HEK293 (cell line): ENCODE results near the gene RAB3B.
"Not testable (repeated sequence)": the region's sequence is repeated elsewhere in the genome, so short reads cannot be mapped to it uniquely, and the experiment has no call there.

Experiments used
- TCF7L2 ChIP-seq: IDR thresholded peaks from 2 replicates; pipeline ENCODE4 v1.6.1; 2011; ENCODE audit warnings: low read depth, mild to moderate bottlenecking, inconsistent platforms, low read length, moderate library complexity, borderline replicate concordance
- YY1 ChIP-seq: fragments of 450-650 bp; formaldehyde crosslinking; IDR thresholded peaks from 2 replicates; pipeline ENCODE4 v1.5.1; 2018; ENCODE audit warnings: missing biosample characterization, missing genetic modification characterization
- ZNF174 ChIP-seq: fragments of 450-650 bp; formaldehyde crosslinking; IDR thresholded peaks from 2 replicates; pipeline ENCODE4 v1.5.0; 2017; ENCODE audit warnings: missing biosample characterization, mild to moderate bottlenecking, missing genetic modification characterization
- ZNF214 ChIP-seq: fragments of 450-650 bp; formaldehyde crosslinking; IDR thresholded peaks from 2 replicates; pipeline ENCODE4 v1.5.1; 2017; ENCODE audit warnings: missing biosample characterization, mild to moderate bottlenecking, missing genetic modification characterization, borderline replicate concordance
- ZNF843 ChIP-seq: fragments of 450-650 bp; formaldehyde crosslinking; IDR thresholded peaks from 2 replicates; pipeline ENCODE4 v1.5.1; 2016; ENCODE audit warnings: missing biosample characterization, missing genetic modification characterization
- ZSCAN30 ChIP-seq: fragments of 450-650 bp; IDR thresholded peaks from 2 replicates; pipeline ENCODE4 v1.5.1; 2018; ENCODE audit warnings: missing biosample characterization, mild to moderate bottlenecking, missing genetic modification characterization, moderate library complexity
- ZXDB ChIP-seq: fragments of 450-650 bp; formaldehyde crosslinking; IDR thresholded peaks from 2 replicates; pipeline ENCODE4 v1.5.1; 2016; ENCODE audit warnings: missing biosample characterization, missing genetic modification characterization
- TF ChIP-seq, protein P1 (sequence below): fragments of 450-650 bp; formaldehyde crosslinking; IDR thresholded peaks from 2 replicates; pipeline ENCODE4 v1.5.1; 2016; ENCODE audit warnings: missing biosample characterization, missing genetic modification characterization
- TF ChIP-seq, protein P2 (sequence below): fragments of 450-650 bp; formaldehyde crosslinking; conservative IDR thresholded peaks from 2 replicates; pipeline ENCODE4 v1.5.1; 2016; ENCODE audit warnings: low read depth, missing biosample characterization, missing genetic modification characterization
- TF ChIP-seq, protein P3 (sequence below): fragments of 450-650 bp; formaldehyde crosslinking; IDR thresholded peaks from 2 replicates; pipeline ENCODE4 v1.5.1; 2016; ENCODE audit warnings: missing biosample characterization, missing genetic modification characterization

DNA sequence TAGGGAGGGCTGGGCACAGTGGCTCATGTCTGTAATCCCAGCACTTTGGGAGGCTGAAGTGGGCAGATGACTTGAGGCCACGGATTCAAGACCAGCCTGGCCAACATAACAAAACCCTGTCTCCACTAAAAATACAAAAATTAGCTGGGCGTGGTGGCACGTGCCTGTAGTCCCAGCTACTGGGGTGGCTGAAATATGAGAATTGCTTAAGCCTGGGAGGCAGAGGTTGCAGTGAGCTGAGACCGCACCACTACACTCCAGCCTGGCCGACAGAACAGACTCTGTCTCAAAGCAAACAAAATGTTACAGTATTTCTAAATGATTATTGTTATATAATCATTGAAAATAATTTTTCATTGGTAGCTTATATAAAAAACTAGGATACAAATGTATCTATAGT is 38.3 kb upstream of the RAB3B start:
- TF ChIP-seq TCF7L2; ZSCAN30; ZNF843; ZXDB; ZNF174 (tag by site-specific recombination); ZNF214 (tag by site-specific recombination); YY1 (tag by site-specific recombination): not testable (repeated sequence)
- TF ChIP-seq, protein P1, sequence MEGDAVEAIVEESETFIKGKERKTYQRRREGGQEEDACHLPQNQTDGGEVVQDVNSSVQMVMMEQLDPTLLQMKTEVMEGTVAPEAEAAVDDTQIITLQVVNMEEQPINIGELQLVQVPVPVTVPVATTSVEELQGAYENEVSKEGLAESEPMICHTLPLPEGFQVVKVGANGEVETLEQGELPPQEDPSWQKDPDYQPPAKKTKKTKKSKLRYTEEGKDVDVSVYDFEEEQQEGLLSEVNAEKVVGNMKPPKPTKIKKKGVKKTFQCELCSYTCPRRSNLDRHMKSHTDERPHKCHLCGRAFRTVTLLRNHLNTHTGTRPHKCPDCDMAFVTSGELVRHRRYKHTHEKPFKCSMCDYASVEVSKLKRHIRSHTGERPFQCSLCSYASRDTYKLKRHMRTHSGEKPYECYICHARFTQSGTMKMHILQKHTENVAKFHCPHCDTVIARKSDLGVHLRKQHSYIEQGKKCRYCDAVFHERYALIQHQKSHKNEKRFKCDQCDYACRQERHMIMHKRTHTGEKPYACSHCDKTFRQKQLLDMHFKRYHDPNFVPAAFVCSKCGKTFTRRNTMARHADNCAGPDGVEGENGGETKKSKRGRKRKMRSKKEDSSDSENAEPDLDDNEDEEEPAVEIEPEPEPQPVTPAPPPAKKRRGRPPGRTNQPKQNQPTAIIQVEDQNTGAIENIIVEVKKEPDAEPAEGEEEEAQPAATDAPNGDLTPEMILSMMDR: not testable (repeated sequence)
- TF ChIP-seq, protein P2, sequence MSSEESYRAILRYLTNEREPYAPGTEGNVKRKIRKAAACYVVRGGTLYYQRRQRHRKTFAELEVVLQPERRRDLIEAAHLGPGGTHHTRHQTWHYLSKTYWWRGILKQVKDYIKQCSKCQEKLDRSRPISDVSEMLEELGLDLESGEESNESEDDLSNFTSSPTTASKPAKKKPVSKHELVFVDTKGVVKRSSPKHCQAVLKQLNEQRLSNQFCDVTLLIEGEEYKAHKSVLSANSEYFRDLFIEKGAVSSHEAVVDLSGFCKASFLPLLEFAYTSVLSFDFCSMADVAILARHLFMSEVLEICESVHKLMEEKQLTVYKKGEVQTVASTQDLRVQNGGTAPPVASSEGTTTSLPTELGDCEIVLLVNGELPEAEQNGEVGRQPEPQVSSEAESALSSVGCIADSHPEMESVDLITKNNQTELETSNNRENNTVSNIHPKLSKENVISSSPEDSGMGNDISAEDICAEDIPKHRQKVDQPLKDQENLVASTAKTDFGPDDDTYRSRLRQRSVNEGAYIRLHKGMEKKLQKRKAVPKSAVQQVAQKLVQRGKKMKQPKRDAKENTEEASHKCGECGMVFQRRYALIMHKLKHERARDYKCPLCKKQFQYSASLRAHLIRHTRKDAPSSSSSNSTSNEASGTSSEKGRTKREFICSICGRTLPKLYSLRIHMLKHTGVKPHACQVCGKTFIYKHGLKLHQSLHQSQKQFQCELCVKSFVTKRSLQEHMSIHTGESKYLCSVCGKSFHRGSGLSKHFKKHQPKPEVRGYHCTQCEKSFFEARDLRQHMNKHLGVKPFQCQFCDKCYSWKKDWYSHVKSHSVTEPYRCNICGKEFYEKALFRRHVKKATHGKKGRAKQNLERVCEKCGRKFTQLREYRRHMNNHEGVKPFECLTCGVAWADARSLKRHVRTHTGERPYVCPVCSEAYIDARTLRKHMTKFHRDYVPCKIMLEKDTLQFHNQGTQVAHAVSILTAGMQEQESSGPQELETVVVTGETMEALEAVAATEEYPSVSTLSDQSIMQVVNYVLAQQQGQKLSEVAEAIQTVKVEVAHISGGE (tag by site-specific recombination): not testable (repeated sequence)
- TF ChIP-seq, protein P3, sequence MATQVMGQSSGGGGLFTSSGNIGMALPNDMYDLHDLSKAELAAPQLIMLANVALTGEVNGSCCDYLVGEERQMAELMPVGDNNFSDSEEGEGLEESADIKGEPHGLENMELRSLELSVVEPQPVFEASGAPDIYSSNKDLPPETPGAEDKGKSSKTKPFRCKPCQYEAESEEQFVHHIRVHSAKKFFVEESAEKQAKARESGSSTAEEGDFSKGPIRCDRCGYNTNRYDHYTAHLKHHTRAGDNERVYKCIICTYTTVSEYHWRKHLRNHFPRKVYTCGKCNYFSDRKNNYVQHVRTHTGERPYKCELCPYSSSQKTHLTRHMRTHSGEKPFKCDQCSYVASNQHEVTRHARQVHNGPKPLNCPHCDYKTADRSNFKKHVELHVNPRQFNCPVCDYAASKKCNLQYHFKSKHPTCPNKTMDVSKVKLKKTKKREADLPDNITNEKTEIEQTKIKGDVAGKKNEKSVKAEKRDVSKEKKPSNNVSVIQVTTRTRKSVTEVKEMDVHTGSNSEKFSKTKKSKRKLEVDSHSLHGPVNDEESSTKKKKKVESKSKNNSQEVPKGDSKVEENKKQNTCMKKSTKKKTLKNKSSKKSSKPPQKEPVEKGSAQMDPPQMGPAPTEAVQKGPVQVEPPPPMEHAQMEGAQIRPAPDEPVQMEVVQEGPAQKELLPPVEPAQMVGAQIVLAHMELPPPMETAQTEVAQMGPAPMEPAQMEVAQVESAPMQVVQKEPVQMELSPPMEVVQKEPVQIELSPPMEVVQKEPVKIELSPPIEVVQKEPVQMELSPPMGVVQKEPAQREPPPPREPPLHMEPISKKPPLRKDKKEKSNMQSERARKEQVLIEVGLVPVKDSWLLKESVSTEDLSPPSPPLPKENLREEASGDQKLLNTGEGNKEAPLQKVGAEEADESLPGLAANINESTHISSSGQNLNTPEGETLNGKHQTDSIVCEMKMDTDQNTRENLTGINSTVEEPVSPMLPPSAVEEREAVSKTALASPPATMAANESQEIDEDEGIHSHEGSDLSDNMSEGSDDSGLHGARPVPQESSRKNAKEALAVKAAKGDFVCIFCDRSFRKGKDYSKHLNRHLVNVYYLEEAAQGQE (tag by site-specific recombination): not testable (repeated sequence)
